ENCODE measurements around the gene SLC4A1.

SLC4A1 gene

GRCh38 chr17:44198721-44199552 is 69.0 kb downstream of the SLC4A1 start:
- peak overlapping the region; percentile 93 for H3K27ac ChIP-seq
- H3K27me3 ChIP-seq (ENCODE audit: insufficient read depth, low read depth, severe bottlenecking): no peaks in the 10 kb centered on the region
- peak overlapping the region; percentile 87 for H3K4me3 ChIP-seq (ENCODE audit: low read depth, low read length)
- H3K9me3 ChIP-seq (ENCODE audit: severe bottlenecking): no peaks in the 10 kb centered on the region
- TF ChIP-seq CTCF (IDR thresholded peaks at IDR 0.05; ENCODE audit: low read depth, low read length): no peak
- H3K36me3 ChIP-seq: peaks cover 40% of the 10 kb centered on the region
- DNase-seq: peak; percentile 67

All from WERI-Rb-1 (cell line).